Activated CD4-positive, alpha-beta T cell treated with anti-CD3 and anti-CD28 coated beads, Interleukin-2, Interleukin-4, amounts not matched to agents 100 ng/mL and 50 ng/mL, durations not matched to agents 16 hours and 8 hours (primary cell): ENCODE data around the gene FBN1.

Source experiments
- DNase-seq: peaks from one replicate; pipeline ENCODE4 v3.0.0-alpha.2; 2020; ENCODE audit warnings: low spot score

Gene FBN1

DNA sequence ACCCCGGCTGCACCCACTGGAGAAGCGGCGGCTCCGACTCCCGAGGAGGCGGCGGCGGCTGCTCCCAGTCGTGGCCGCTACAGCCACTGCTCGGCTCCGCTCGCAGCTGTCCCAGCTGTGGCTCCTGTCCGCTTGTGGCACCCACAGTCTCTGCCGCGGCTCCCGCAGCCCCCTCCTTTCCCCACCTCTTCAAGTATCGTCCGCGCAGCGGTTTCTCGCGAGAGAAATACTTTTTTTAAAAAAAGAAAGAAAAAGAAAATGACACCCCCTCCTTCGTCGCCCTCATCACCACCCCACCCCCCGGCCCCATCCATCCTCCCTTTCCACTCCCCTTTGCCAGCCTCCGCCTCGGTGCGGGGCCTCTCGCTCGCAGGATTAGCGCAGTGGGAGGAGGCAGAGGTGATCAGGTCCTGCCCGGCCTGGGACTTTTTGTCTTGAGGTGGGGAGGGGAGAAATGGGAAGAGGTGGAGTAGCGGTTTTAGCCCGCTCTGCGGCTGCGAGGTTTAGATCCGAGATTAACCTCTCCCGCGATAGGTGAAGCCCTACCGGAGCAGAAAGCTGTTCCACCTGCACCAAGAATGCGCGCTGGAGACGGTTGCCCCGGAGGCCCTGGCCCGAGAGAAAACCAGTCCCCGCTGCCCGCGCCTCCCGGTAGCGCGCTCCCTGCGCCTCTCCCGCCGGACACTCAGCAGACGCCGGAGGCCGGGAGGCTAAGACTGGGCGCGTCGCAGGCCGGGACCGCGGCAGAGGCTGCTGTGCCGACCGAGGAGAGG is at the start of gene FBN1:
FBN1 (minus strand) TSS at position 152 of the 773 bp plus-strand sequence. CDS start 940 bp downstream, outside the sequence.
- peak; percentile 31 for DNase-seq

DNA sequence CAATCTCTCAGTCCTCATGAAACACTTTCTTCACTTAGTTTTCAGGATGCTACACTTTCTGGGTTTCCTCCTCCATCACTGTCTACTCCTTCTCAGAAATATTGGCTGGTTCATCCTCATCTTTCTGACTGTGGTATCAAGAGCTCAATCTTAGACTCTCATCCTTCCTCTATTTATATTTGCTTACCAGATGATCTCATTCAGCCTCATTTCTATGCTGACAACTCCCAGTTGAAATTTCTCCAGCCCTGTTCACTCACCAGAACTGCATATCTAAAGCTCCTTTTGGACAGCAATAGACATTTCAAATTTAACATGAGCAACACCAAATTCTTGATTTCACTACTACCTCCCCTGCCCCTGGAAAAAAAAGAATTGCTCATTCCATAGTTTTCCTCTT is 48.0 kb upstream of the FBN1 start:
- no peak for DNase-seq

DNA sequence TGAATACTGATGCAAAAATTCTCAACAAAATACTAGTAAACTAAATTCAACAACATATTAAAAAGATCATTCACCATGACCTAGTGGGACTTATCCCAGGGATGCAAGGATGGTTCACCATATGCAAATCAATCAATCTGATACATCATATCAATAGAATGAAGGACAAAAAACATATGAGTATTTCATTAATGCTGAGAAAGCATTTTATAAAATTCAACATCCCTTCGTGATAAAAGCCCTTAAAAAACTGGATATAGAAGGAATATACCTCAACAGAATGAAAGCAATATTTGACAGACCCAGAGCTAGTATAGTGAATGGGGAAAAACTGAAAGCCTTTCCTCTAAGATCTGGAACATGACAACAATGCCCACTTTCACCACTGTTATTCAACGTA is 43.0 kb upstream of the FBN1 start:
- DNase-seq = no peak

DNA sequence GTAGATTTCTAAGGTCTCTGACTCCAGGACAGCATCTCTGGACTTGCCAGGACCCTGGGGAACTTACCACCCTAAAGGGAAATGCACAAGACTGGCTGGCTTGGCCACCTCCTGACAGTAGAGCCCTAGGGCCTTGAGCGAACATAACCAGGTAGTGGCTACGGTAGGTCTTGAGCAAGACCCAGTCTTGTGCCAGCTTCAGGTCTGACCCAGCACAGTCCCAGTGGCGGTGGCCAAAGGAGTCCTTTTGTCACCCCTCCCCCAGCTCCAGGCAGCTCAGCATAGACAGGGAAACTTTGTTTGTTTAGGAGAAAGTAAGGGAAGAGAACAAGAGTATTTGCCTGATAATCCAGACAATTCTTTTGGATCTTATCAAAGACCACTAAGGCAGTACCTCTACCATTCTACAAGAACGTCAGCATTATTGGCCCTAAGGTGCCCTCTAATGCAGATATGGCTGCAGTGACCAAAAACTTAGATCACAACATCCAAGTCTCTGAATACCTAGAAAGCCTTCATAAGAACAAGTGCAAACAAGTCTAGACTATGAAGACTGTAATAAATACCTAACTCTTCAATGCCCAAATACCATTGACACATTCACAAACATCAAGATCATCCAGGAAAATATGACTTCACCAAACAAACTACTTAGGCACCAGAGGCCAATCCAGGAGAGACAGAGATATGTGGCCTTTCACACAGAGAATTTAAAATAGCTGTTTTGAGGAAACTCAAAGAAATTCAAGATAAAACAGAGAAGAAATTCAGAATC is 38.7 kb upstream of the FBN1 start:
- DNase-seq = no peak

DNA sequence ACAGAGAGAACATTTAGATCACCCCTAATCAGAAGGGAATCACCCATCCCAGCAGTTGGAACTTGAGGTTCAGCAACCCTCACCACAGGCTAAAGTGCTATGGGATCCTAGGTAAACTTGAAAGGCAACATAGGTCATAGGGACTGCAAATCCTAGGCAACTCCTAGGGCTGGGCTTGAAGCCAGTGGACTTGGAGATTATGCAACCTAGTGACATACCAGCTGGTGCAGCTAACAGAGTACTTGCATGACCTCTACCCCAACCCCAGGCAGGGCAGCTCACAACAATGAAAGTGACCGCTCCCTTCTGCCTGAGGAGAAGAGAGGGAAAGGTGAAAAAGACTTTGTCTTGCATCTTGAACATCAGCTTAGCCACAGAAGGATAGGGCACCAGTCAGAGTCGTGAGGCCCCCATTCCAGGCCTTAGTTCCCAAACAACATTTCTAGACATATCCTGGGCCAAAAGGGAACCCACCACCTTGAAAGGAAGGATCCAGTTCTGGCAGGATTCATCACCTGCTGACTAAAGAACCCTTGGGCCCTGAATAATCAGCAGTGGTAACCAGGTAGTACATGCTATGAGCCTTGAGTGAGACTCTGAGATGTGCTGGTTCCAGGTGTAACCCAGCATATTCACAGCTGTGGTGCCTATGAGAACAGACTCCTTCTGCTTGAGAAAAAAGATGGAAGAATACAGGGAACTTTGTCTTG is 37.6 kb upstream of the FBN1 start:
- no peak for DNase-seq

DNA sequence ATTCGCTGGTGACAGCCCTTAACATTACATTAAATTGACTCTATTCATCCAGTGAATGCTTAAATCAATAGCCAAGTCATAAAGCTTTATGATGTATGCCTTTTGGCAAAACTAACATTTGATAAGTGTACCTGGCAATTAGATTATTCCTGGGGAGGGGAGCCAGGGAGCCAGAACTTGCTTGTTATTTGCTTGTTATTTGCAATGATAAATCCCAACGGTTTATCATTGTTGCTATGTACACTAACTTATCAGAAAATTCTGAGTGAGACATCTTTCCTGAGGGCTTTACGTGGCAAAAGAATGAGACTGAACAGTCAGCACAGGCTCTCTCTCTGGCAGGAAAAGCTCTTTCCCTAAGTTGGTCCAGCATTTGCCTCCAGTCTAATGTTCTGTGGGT is 35.8 kb upstream of the FBN1 start:
- DNase-seq = no peak

DNA sequence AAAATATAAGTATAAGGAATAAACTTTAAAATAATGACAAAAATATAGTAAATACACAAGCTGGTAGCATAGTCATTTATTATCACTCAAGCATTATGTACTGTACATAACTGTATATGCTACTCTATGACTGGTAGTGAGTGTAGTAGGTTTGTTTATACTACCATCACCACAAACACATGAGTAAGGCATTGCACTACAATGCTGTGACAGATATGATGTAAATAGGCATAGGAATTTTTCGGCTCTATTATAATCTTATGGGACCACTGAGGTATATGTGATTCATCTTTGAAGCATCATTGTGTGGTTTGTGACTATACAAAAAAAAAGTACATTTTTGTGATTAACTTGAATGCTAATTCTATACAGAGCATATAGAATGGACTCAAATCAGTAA is 35.3 kb upstream of the FBN1 start:
- no peak for DNase-seq

DNA sequence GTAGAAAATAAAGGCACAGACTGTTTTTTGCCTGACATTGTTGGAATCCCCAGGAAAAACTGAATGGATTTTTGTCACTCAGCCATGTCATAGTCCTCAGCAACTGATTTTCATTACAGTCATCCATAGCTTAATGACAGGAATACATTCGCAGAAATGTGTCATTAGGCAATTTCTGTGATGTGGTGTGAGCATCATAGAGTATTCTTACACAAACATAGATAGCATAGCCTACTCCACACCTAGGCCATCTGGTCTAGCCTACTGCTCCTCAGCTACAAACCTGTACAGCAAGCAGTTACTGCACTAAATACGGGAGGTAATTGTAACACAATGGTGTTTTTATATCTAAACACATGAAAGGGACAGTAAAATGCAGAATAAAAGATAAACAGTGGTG is 34.4 kb upstream of the FBN1 start:
- DNase-seq = no peak

DNA sequence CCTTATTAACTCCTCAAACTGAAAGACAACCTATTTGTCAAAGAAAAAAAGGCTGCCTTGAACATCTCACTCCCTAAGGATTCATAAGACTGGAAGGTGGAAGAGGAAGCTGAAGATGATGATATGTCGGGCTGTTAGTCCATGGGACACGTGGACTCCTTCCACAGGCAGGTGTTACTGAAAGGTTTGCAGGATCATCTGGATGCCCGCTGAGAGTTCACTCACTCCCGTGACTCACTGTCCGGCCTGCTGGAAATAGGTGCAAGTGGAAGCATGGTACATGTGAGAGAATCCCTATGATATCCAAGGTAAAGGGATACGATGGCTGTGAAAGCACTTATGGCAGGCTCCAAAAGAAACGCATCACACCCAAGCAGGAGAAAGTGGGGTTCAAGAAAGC is 33.3 kb upstream of the FBN1 start:
- no peak for DNase-seq

DNA sequence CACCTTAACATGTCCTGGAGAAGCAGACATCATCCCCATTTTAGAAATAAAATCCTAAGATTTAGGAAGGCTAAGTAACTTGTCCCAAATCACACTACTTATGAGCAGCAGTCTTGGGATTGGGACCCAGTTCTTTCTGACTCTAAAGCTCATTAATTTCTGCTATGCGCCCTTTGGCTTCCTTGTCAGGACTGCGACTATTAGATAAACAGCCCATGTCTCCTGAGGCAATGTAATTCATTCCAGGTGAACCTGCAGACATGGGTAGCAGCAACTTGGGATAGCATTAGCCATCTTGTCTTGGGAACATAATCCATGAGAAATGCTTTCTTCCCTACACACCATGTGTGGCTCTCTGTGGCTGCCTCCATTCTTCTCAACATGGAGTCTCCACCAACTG is 32.3 kb upstream of the FBN1 start:
- DNase-seq = no peak

DNA sequence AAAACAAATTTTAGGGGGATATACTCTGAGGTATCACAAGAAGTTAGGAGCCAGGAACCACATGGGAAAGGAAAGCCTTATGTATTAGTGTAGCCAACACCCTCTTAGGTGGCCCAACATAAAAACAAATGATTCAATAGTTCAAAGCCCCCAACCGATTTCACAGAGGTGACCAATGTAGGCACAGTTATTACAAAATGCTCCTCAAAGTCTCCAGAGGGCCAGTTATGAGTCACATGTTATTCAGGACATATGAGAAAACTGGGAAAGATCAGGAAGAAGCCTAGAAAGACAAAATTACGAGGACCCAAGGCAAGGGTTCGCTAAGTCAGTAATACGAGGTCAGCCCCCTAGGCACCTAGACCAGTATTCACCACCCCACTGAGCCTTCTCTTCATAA is 29.9 kb upstream of the FBN1 start:
- no peak for DNase-seq

DNA sequence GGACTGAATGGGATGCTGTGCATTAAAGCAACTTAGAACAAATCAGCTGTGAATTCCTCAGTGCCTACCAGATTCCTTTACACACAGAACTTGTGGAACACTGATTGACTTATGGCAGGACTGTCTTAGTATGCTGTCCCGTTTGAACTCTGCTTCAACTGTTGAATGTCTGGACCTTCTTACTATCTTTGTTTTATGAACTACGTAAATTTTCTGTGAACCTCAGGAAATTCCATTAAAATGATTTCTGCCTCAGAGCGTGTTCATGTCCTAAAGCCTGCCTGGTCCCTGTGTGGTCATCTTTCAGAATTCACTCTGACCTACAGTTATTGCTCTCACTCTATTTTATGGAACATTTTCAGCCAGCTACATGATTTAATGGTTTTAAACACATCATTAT is 29.4 kb upstream of the FBN1 start:
- DNase-seq = no peak

DNA sequence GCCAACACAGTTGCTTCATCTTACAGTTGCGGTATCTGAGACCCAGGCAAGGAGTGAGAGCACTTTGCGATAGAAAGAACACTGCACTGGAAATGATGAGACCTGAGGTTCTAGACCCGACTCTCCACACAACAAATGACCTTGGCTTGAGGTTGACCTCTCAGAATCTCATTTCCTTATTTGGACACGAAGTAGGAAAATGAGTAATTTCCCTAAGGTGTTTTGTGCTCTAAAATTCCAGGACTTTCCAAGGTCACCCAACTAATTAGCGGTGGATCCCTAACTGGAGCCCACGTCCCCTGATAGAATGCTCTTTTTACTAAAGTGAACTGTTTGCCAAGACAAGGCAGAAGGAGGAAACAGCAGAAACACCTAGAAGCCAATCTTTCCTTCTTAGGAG is 26.7 kb upstream of the FBN1 start:
- no peak for DNase-seq

DNA sequence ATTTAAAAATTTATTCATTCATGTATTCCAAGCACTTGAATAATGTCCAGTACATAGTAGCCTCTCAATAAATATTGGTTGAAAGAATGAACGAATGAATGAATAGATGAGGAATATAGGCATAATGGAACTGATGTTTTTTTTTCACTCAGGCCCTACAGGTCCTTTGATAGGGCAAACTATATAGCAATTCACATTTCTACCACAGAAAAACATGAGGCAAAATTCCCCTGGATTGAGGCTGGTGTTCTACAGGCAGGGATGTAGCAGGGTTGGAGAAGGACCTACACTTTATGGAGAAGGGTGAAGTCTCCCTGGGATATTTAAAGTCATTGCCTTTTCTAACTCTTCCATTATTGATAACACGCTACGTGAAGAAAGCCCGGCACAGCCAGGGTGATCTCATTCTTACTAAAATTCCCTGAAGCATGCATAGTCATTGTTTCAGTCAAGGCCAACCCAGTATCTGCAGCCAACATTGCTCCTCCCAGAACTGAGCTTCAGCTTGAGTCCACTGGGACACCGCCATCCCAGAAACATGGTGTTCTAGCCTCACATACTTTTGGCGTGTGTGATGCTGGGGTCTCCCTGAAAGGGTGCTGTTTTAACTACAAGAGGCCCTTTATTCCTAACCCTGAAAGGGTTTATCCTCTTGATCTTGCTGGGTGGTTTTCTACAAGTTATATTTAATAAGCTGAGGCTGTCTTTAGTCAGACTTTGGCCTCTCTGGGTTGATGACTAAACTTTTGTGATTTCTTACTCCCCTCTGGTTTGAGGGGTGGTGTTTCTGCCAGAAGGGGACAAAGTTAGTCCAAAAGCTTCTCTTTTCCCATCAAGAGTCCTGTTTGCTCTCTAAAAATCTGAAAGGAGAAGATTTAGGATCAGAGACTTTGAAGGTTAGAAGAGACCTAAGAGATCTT is 25.9 kb upstream of the FBN1 start:
- DNase-seq = no peak

DNA sequence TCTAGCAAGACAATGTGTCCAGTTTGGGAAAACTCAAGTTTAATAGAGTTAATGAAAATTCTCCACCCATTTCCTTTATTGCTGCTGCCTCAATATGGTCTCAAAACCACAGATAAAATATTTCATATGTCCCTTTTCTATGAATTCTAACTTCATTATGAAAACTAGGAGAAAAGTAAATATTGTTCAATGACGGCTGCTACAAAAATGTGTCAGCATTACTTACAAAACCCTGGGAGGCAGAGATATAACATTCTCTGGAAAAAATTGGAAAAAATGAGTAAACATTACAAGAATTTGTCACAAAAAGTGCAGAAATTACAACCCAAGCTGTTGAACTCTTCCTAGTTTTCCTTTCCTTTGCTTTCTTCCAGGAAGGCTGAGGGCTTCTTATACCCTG is 22.2 kb upstream of the FBN1 start:
- no peak for DNase-seq

DNA sequence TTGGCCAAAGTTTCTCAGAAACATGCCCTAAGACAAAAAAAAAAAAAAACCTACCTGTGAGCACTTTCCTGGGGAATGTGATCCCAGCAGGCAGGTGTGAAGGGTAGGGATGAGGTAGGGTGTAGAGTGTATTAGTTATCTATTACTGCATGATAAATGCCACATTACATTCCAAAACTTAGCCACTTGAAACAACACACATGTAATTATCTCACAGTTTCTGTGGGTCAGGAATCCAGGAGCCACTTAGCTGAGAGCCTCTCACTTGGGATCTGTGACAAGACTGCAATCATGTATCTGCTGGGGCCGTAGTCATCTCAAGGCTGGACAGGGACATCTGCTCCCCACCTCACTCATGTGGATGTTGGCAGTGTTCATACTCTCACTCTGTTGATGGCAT is 18.9 kb upstream of the FBN1 start:
- DNase-seq = no peak

DNA sequence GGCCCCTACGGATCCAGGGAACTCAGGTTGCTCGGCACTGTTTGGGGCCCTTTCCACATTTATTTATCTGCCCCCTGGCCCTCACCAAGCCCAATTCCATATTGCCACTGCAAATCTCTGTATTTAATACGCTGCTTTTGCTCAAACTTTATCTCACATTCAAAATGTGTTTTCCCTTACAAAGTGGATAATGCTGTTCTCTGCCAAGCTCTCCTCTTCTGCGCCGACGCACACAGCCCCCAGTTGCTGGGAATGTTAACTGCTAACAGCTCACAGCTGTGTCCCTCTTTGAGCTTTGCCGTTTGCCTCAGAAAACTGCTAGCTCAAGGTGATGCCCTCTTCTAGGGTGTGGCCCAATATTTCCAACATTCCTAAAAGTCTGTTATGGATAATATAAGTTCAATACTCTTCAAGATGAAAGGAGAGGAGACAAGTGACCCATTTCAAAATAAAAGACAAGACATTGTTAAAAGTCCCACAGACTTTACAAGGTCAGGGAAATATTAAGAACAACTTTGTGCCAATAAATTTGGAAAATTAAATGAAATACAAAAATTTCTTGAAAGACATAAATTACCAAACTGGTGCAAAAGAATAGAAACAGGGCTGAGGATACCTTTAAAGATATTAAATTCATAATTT is 12.6 kb upstream of the FBN1 start:
- no peak for DNase-seq

DNA sequence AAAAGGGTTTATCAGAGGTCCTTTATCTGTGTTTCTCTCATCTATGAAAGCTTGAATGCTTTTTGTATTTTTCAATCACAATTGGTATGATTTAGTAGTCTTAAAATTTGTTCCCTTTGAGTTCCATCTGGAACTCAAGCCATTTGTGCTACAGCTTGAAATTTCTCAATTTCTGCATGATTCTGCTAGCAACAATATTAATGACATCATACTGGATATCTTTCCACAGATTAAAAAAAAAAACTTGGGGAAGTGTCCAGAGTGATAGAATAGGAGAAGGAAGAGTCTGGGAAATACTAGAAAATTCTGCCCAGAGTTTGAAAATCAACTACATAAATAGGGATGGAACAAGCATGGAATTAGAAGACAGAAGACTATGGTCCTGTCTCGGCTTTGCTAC is 9.3 kb upstream of the FBN1 start:
- DNase-seq = no peak

DNA sequence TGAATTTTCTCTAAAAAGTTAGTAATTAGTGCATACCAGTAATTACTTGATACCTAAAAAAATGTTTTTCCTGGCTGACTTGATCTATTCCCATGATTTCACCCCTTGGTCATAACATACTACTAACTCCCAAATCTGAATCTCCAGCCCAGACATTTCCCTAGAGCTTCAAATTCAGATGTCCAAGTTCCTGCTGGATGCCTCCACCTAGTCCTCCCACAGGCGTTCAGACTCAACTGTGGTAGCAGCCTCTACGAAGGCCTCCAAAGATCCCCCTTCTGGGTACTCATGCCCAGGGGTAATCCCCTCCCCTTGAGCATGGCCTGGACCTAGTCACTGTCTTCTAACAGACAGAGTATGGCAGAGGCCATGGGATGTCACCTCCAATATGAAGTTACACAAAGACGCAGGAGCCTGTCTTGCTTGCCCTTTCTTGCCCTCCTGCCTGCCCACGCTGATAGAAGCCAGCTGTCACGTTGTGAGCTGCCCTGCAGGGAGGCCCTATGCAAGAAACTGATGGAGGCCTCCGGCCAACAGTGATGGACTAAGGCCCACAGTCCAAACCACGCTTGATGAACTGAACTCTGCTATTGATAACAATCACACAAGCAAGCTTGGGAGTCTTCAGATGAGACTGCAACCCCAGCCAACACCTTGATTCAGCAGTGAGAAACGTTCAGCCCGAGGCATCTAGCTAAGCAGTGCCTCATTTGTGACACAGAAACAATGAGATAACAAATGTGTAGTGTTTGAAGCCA is 8.6 kb upstream of the FBN1 start:
- no peak for DNase-seq

DNA sequence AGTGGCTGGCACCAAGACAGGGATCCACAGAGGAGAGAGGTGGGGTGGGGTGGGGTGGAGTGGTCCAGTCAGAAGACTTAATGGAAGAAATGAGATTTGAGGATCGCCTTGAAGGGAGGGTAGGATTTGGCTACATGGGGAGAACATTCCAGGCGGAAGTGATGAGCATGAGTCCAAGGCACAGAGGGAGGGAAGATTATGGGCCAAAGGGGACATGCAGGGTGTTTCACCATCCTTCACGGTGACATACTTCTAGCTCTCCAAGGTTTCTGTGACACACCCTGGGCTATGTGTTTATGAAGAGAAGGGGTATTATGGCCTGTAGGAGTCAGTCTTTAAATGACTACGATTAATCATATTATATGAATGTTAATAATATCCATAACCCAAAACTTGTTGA is 7.7 kb upstream of the FBN1 start:
- no peak for DNase-seq
